PC-9 (cell line): ENCODE data around the gene ADGRL1.

Experiments used
- CTCF ChIP-seq: fragments of 200-600 bp; sonication (generic); conservative IDR thresholded peaks from 2 replicates; pipeline ENCODE4 v1.6.1; 2017; ENCODE audit warnings: mixed run types, antibody characterized with exemption, mild to moderate bottlenecking, moderate library complexity
- EZH2 ChIP-seq: fragments of 200-600 bp; sonication (generic); IDR thresholded peaks from 2 replicates; pipeline ENCODE4 v1.8.0; 2017; ENCODE audit warnings: antibody characterized with exemption, low read depth

DNA sequence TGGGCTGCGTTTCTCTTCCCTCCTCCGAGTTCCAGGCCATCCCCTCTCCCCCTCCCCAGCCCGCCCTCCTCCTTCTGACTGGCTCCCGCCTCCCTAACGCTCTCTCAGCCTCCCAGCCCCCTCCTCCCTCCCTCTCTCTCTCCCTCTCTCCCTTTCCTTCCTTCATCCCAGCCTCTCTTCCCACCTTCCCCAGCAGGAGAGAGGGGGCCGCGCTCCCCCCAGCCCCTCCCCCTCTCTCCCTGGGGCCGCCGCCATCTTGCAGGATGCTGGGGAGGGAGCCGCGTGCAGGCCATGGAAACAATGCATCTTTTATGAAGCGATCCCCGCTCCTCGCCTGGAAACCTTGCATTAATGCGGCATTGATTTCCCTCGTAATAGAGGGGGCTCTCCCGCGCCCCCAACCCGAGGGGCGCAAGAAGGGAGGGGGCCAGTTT, 42.6 kb upstream of the ADGRL1 start:
- TF ChIP-seq CTCF (no peak), EZH2 (no peak)
